HepG2 (cell line): ENCODE measurements around the gene TMEM273. TPM values are rescaled to one million over a fixed set of nuclear protein-coding genes. Genes with fewer than 3 reads are reported as not detected.

ENCODE experiments used
- ATAC-seq: fragments of 200-7000 bp; cut with Tn5 transposase; 3 replicates; pipeline ENCODE4 v1.9.1; 2020; ENCODE audit warnings: mild to moderate bottlenecking, moderate library complexity
- BruUV-seq: library from RNA; stranded (reverse); fragments of 400-500 nt; replicated peaks from 2 replicates; lab custom pipeline; 2021; lab: Mats Ljungman, UMichigan
- CTCF ChIA-PET: fragments of 300-600 bp; formaldehyde crosslinking; extraction: SDS; loops from one replicate; lab custom pipeline; 2021; ENCODE audit warnings: low total read pairs, inconsistent platforms, low intra/inter-chr PET ratio; lab: Yijun Ruan, JAX
- POLR2A ChIA-PET: fragments of 350-600 bp; sonication (Branson Sonifier 250); formaldehyde crosslinking; loops from one replicate; lab custom pipeline; 2020; ENCODE audit warnings: antibody characterized with exemption, inconsistent platforms; lab: Yijun Ruan, JAX
- DNase-seq: peaks from one replicate; pipeline ENCODE4 v3.0.0-alpha.2; 2015; ENCODE audit warnings: low spot score
- FAIRE-seq: peaks from 3 replicates; lab custom pipeline; 2011; peaks lifted over from hg19 to GRCh38; lab: Jason Lieb, UNC
- H2AFZ ChIP-seq: one replicate; pipeline ENCODE4 v1.6.1; 2011; ENCODE audit warnings: low read length, inconsistent platforms
- H3K27ac ChIP-seq: fragments of 300-600 bp; 3 replicates; pipeline ENCODE4 v1.8.0; 2011; ENCODE audit warnings: mixed run types, mild to moderate bottlenecking, mixed read lengths, low read length, inconsistent platforms; ENCODE audit not compliant: insufficient read depth; ENCODE audit errors: extremely low read length
- H3K27me3 ChIP-seq, 2 experiments: fragments of 200-600 bp in 1 of 2; 2 replicates in 1 of 2; 3 replicates in 1 of 2; pipeline versions ENCODE4 v1.6.0 to v1.8.0; 2011; ENCODE audit warnings: low read length in 2 of 2, mild to moderate bottlenecking in 2 of 2, moderate library complexity in 2 of 2, inconsistent platforms in 1 of 2; ENCODE audit not compliant: insufficient read depth in 2 of 2, control insufficient read depth in 1 of 2
- H3K36me3 ChIP-seq, 2 experiments: fragments of 200-600 bp in 1 of 2; replicated peaks in 1 of 2; 2 replicates in 1 of 2; 3 replicates in 1 of 2; pipeline versions ENCODE4 v1.5.1 to v1.8.0; 2011; ENCODE audit warnings: low read length in 2 of 2, inconsistent platforms in 1 of 2; ENCODE audit not compliant: insufficient read depth in 2 of 2, control insufficient read depth in 1 of 2
- H3K4me1 ChIP-seq: 2 replicates; pipeline ENCODE4 v1.5.1; 2012; ENCODE audit warnings: low read length, inconsistent platforms; ENCODE audit not compliant: insufficient read depth
- H3K4me2 ChIP-seq: 2 replicates; pipeline ENCODE4 v1.6.0; 2011; ENCODE audit warnings: low read depth, low read length, inconsistent platforms
- H3K4me3 ChIP-seq, 3 experiments: fragments of 200-600 bp in 1 of 3; sonication (generic), shearing (Covaris generic) in 1 of 3; replicated peaks in 1 of 3; 2 replicates each; pipeline ENCODE4 v1.5.1; 2011 to 2016; ENCODE audit warnings: low read length in 3 of 3, inconsistent platforms in 2 of 3, low read depth in 2 of 3, mild to moderate bottlenecking in 2 of 3, control low read depth in 1 of 3, mixed read lengths in 1 of 3; ENCODE audit not compliant: insufficient read depth in 1 of 3
- H3K79me2 ChIP-seq: one replicate; pipeline ENCODE4 v1.6.1; 2011; ENCODE audit warnings: low read length, inconsistent platforms; ENCODE audit not compliant: insufficient read depth
- H3K9ac ChIP-seq: 2 replicates; pipeline ENCODE4 v1.6.0; 2011; ENCODE audit warnings: mild to moderate bottlenecking, low read depth, low read length, inconsistent platforms; ENCODE audit not compliant: insufficient read depth
- H3K9me3 ChIP-seq: 2 replicates; pipeline ENCODE4 v1.5.1; 2012; ENCODE audit warnings: mild to moderate bottlenecking, low read length
- H4K20me1 ChIP-seq: 2 replicates; pipeline ENCODE4 v1.6.0; 2011; ENCODE audit warnings: inconsistent platforms, mild to moderate bottlenecking, low read length, moderate library complexity; ENCODE audit not compliant: insufficient read depth
- HOXA3 ChIP-seq: sonication (generic); formaldehyde crosslinking; IDR thresholded peaks from 2 replicates; pipeline ENCODE4 v1.5.0; 2020; ENCODE audit warnings: missing genetic modification reagents
- JARID2 ChIP-seq: sonication (generic); formaldehyde crosslinking; IDR thresholded peaks from 2 replicates; pipeline ENCODE4 v1.8.1; 2023; ENCODE audit warnings: missing genetic modification reagents, inconsistent platforms; ENCODE audit not compliant: insufficient replicate concordance
- PTBP1 ChIP-seq: fragments of 200-400 bp; formaldehyde crosslinking; IDR thresholded peaks from 2 replicates; pipeline ENCODE4 v1.6.1; 2018; ENCODE audit warnings: low read length, low read depth; ENCODE audit not compliant: poor library complexity, severe bottlenecking
- SP140L ChIP-seq: sonication (generic); formaldehyde crosslinking; IDR thresholded peaks from 2 replicates; pipeline ENCODE4 v1.4.0; 2020; ENCODE audit warnings: missing genetic modification reagents, borderline replicate concordance
- YEATS2 ChIP-seq: sonication (generic); formaldehyde crosslinking; IDR thresholded peaks from 2 replicates; pipeline ENCODE4 v1.4.0; 2020; ENCODE audit warnings: missing genetic modification reagents, borderline replicate concordance
- ZNF337 ChIP-seq: sonication (generic); formaldehyde crosslinking; IDR thresholded peaks from 2 replicates; pipeline ENCODE4 v1.5.1; 2020; ENCODE audit warnings: missing genetic modification reagents, low read depth, mild to moderate bottlenecking, borderline replicate concordance
- ZNF556 ChIP-seq: sonication (generic); formaldehyde crosslinking; IDR thresholded peaks from 2 replicates; pipeline ENCODE4 v1.4.0; 2020; ENCODE audit warnings: mild to moderate bottlenecking, missing genetic modification reagents, borderline replicate concordance
- WGBS: methylation state at CpG from one replicate; pipeline ENCODE4 v1.1.6; 2017; ENCODE audit warnings: low lambda C conversion rate; 5-methylcytosine and 5-hydroxymethylcytosine counted together
- in situ Hi-C: cut with HindIII; loops from 2 replicates; pipeline ENCODE4 v1.10.0; 2017; ENCODE audit warnings: low pct_unique_long_range_greater_than_20kb; ENCODE audit not compliant: extremely low pct_ligation_motif_present
- intact Hi-C: fragments of 100-400 bp; cut with micrococcal nuclease; formaldehyde crosslinking; loops from one replicate; pipeline ENCODE4 v1.10.0; 2022; ENCODE audit not compliant: unreplicated experiment
- polyA plus RNA-seq, 8 experiments: library from polyadenylated mRNA; depleted of rRNA in 3 of 8; stranded (reverse) in 7 of 8; unstranded in 1 of 8; fragments of >200 nt; fragmentation: Illumina TruSeq in 4 of 8; extraction: Trizol in 4 of 8; gene quantifications; 2 replicates each; pipeline versions ENCODE4 v1.2.1 to v1.2.3, GENCODE V29; 2011 to 2016; ENCODE audit warnings: low read depth in 4 of 8, missing spikeins in 1 of 8, mixed read lengths in 1 of 8; ENCODE audit not compliant: insufficient read depth in 1 of 8
- total RNA-seq, 5 experiments: library from RNA; depleted of rRNA; stranded (reverse); fragments of >200 nt; fragmentation: Illumina TruSeq; extraction: Trizol; gene quantifications; 2 replicates each; pipeline ENCODE4 v1.2.3, GENCODE V29; 2016; ENCODE audit warnings: low read depth in 1 of 5
- TF ChIP-seq, protein P1 (sequence below), 2 experiments: sonication (generic) in 1 of 2; formaldehyde crosslinking in 1 of 2; IDR thresholded peaks; 2 replicates each; pipeline versions ENCODE4 v1.5.1 to v1.6.1; 2011 to 2020; ENCODE audit warnings: borderline replicate concordance in 1 of 2, low read depth in 1 of 2, low read length in 1 of 2, mild to moderate bottlenecking in 1 of 2, missing genetic modification reagents in 1 of 2, moderate library complexity in 1 of 2
- TF ChIP-seq, protein P2 (sequence below): sonication (generic); formaldehyde crosslinking; IDR thresholded peaks from 2 replicates; pipeline ENCODE4 v1.9.0; 2021; ENCODE audit warnings: missing genetic modification reagents, borderline replicate concordance
- TF ChIP-seq, protein P3 (sequence below): sonication (generic); formaldehyde crosslinking; IDR thresholded peaks from 2 replicates; pipeline ENCODE4 v1.8.1; 2023; ENCODE audit warnings: mild to moderate bottlenecking, missing genetic modification reagents, borderline replicate concordance

Gene TMEM273
- total and polyA plus RNA-seq, 2 of the 13 experiments (the other 11 are each of a cell fraction or from before 2014, with no cell fraction given) = not detected

DNA sequence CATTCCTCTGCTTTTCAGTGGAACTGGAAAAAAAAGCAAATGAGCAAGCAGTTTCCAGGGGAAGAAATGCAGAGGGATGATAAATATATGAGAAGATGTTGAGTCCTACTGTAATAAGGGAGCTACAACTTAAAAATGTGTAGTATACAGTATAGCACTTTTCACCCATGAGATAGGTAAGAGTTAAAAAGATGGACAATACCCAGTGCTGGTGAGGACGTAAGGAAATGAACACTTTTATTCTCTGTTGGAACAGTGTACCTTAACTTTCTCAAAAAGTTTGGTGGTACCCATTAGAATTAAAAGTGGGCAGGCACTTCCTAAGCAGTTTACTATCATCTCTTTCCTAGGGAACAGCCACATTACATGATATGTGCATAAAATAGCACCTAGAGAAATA, 51.7 kb downstream of the TMEM273 start:
- TF ChIP-seq HOXA3 (CRISPR knock-in tag) = no peak
- TF ChIP-seq, protein P1, sequence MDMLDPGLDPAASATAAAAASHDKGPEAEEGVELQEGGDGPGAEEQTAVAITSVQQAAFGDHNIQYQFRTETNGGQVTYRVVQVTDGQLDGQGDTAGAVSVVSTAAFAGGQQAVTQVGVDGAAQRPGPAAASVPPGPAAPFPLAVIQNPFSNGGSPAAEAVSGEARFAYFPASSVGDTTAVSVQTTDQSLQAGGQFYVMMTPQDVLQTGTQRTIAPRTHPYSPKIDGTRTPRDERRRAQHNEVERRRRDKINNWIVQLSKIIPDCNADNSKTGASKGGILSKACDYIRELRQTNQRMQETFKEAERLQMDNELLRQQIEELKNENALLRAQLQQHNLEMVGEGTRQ (IDR thresholded peaks at IDR 0.05; ENCODE audit: low read depth, low read length) = no peak
- TF ChIP-seq, protein P1 (CRISPR knock-in tag; IDR thresholded peaks at IDR 0.05; ENCODE audit: borderline replicate concordance) = no peak
- no peak for TF ChIP-seq ZNF556 (CRISPR knock-in tag)
- no peak for TF ChIP-seq SP140L
- no peak for TF ChIP-seq ZNF337 (CRISPR knock-in tag)
- TF ChIP-seq, protein P2, sequence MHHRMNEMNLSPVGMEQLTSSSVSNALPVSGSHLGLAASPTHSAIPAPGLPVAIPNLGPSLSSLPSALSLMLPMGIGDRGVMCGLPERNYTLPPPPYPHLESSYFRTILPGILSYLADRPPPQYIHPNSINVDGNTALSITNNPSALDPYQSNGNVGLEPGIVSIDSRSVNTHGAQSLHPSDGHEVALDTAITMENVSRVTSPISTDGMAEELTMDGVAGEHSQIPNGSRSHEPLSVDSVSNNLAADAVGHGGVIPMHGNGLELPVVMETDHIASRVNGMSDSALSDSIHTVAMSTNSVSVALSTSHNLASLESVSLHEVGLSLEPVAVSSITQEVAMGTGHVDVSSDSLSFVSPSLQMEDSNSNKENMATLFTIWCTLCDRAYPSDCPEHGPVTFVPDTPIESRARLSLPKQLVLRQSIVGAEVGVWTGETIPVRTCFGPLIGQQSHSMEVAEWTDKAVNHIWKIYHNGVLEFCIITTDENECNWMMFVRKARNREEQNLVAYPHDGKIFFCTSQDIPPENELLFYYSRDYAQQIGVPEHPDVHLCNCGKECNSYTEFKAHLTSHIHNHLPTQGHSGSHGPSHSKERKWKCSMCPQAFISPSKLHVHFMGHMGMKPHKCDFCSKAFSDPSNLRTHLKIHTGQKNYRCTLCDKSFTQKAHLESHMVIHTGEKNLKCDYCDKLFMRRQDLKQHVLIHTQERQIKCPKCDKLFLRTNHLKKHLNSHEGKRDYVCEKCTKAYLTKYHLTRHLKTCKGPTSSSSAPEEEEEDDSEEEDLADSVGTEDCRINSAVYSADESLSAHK (CRISPR knock-in tag) = no peak
- TF ChIP-seq, protein P3, sequence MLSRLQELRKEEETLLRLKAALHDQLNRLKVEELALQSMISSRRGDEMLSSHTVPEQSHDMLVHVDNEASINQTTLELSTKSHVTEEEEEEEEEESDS (CRISPR knock-in tag) = no peak
- TF ChIP-seq PTBP1 = no peak
- no peak for TF ChIP-seq YEATS2 (CRISPR knock-in tag)
- no peak for TF ChIP-seq JARID2 (CRISPR knock-in tag)
- H3K4me2 ChIP-seq = no peak overlapping the region
- no peaks in the 10 kb centered on the region for H3K9me3 ChIP-seq
- no peak overlapping the region for H3K4me3 ChIP-seq
- H4K20me1 ChIP-seq = no peaks in the 10 kb centered on the region
- no peak overlapping the region for H3K9ac ChIP-seq
- ATAC-seq (no peak), FAIRE-seq (no peak), DNase-seq (no peak)
- CTCF ChIA-PET = no interaction called here
- in situ Hi-C loops = no loop called here
- H3K27me3 ChIP-seq = peaks cover 0 to 1% of the 10 kb centered on the region in 2 experiments; a peak in 3 of 5 replicates
- no peaks in the 10 kb centered on the region for H3K4me1 ChIP-seq
- no peak overlapping the region for H2AFZ ChIP-seq
- no peak overlapping the region for H3K27ac ChIP-seq
- no peaks in the 10 kb centered on the region for H3K79me2 ChIP-seq
- intact Hi-C loops = no loop called here
- H3K36me3 ChIP-seq = no peaks in the 10 kb centered on the region
- WGBS = 38% methylated on average over 1 of the region's 1 CpG
- POLR2A ChIA-PET = no interaction called here
- no TSS peak for BruUV-seq
